GM19193 (cell line): ENCODE measurements around the gene TMEM131L.

Source experiments
- POLR2A ChIP-seq: IDR thresholded peaks from 4 replicates; pipeline ENCODE4 v1.6.1; 2011; ENCODE audit not compliant: insufficient read depth, insufficient read length; ENCODE audit errors: extremely low read depth

The TMEM131L gene

DNA sequence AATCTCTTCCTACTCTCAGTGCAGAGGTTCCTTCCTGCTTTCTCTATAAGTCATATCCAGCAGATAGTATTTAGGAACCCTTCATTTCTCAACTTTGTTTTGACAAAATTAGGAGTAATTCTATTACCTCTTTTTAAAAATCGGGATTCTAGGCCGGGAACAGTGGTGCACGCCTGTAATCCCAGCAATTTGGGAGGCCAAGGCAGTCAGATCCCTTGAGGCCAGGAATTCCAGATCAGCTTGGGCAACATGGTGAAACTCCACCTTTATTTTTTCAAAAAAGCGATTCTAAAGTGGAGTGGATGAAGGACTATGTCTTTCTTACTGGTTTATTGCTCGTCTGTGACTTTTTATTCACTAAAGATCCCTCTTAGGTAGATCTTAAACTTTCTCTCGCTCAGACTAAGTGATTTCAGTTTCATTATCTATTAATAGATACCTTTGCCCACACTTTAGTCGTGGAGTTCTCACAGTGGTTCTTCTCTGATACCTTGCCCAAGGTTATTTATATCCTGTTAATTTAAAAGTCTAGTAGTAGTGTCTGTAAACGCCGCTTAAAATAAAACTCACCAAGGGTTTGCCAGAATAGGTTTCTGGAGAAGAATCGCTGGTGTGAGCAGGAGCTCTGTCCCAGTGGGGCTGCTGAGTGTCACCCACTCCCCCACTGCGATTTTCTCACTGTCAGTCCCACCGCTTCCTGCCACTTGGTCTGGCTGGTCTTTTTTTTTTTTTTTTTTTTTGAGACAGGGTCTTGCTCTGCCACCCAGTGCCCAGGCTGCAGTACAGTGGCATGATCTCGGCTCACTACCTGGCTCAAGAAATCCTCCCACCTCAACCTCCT, 27.0 kb upstream of the TMEM131L start:
- no peak for TF ChIP-seq POLR2A

DNA sequence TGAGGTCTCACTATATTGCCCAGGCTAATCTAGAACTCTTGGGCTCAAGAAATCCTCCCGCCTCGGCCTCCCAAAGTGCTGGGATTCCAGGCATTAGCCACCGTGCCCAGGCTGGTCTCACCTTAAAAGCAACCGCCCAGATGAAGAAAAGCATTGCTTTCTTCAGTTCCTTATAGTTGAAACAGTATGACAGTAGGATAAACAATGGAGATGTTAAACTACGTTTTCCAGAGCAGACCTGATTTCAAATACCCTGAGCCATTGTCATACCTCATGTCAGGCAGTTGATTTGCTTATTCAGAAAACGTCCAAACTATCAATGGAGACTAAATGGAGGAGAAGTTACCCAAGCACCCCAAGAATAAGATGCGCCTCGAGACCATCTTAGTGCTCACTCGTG, 26.3 kb upstream of the TMEM131L start:
- no peak for TF ChIP-seq POLR2A

DNA sequence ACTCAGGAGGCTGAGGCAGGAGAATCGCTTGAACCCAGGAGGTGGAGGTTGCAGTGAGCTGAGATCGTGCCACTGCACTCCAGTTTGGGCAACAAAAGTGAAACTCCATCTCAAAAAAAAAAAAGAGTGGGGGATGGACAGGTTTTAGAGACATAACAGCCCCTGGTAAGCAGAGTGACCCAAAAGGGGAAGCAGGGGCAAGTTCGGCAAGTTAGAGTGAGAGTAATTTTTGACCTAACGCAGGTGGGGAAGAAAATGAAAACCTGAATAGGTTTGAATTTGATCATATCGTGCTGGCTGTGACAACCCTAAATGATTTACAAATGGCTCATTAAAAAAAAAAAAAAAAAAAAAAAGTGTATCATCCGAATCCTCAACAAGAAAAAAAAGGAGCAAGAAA, 25.7 kb upstream of the TMEM131L start:
- no peak for TF ChIP-seq POLR2A

DNA sequence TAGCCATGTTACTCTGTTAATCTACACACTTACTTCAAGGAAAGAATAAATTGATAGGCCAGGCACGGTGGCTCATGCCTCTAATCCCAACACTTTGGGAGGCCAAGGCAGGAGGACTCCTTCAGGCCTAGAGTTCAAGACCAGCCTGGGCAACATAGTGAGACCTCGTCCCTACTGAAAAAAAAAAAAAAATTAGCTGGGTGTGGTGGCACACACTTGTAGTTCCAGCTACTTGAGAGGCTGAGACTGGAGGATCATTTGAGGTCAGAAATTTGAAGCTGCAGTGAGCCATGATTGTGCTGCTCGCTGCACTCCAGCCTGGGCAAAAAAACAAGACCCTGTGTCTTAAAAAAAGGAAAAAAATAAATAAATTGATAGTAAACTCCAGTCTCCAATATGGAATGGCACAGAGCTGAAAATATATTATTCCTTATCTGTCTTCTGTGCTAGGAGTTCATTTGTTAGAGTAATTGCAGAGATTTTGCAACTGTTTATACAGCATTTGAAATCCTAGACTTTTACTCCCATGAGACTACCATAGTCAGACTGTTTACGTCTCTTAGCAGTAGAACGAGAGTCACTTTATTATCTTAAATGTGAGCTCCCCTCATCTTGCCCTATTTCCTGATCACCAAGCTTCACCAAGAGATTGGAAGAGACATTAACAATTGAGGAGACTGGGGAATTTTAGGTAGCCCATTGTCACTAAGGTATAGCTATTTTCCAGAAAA, 18.8 kb upstream of the TMEM131L start:
- no peak for TF ChIP-seq POLR2A

DNA sequence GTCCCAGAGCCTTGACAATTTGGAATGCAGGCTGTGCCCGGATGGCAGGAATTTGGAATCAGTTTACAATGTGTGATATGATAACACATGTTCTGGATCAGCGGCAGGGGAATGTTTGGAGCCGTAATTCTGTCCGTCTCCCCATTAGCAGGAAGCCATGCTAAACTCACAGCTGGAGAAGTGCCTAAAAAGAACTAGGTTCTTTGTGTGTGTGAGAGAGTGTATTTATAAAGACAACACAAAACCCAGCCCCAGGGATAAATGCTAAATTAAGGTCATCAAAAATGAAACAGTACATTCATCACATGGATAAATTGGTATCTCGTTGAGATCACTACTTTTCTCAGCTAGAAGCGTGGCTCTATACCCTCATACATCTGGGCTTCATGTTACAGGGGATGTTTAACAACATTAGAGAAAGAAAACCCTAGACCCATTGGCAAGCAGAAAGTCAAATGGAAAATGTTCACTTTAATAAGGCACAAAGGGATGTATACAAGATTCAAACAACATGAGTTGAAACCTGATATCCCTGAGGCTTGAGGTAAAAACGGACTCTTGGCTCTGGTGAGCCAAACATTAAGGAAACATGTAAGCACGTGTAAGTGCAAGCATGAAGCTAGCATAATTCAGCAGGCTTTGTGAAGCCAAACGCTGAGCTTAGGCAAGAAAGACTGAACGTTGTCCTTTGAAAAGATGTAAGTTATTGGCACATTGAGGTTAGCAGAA, 18.0 kb upstream of the TMEM131L start:
- TF ChIP-seq POLR2A: no peak

DNA sequence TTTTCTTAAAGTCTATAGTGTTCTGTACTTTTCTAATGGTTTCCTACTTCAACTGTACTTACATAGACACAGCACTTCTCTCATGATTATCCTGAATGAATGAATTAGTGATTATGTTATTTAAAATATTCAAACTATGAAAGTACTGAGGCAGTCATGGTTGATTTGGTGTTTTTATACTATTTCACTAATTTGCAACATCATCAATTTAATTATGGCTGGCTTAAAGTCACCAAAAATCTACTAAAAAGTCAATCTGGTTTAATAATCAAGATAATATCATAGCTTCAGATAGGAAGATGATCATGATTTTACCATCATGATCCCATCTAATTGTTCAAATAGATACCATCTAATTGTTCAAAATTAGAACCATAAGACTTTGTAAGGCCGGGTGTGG, 16.8 kb upstream of the TMEM131L start:
- TF ChIP-seq POLR2A: no peak

DNA sequence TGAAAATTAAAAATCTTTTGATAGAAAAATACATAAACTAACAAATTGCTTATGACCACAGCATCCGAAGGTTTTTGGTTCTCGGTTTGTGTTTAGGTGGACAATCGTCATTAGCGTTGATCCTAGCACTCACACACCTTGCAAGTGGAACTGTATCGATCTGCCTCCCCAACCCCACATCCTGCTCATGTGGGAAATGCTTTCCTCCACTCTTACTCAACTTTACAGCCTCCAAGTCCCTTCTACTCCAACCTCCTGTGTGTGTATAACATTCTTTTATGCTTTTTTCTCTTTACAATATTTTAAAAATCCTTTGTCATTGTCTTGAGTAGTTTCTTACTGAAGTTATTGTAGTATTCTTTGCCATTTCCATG, 15.6 kb upstream of the TMEM131L start:
- no peak for TF ChIP-seq POLR2A

DNA sequence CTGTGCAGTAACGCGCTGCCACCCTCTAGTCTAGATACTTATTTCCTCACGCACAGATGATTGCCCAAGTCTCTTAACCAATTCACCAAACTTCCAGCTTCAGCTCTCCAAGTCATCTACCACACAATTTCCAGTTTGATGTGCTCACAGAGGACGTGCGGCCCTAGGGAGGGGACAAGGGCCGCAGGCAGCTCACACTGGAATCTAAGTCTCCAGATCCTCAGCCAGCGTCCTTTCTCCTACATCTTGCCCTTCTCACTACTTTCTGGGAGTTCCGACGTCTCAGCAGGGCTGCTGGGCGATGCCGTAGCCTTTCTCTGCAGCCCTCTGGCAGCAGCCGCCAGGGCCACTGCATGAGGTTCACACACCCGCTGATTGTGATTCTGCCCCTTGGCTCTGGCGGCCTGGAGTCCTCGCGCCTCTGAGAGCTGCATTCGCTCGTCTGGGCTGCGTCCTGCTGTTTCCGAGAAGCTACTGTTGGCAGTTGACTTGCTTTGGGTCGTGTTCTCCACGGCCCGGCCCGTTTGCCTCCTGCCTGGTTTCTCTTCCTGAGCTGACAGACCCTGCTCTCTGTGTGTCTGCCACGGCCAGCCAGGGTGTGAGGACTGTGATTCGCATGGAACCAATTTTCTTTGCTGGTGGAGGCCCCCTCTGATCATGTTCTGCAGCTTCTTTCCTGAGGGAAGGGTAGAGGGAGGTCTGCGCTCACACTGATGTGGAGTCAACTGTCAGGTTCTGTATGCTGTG, 14.1 kb upstream of the TMEM131L start:
- no peak for TF ChIP-seq POLR2A

DNA sequence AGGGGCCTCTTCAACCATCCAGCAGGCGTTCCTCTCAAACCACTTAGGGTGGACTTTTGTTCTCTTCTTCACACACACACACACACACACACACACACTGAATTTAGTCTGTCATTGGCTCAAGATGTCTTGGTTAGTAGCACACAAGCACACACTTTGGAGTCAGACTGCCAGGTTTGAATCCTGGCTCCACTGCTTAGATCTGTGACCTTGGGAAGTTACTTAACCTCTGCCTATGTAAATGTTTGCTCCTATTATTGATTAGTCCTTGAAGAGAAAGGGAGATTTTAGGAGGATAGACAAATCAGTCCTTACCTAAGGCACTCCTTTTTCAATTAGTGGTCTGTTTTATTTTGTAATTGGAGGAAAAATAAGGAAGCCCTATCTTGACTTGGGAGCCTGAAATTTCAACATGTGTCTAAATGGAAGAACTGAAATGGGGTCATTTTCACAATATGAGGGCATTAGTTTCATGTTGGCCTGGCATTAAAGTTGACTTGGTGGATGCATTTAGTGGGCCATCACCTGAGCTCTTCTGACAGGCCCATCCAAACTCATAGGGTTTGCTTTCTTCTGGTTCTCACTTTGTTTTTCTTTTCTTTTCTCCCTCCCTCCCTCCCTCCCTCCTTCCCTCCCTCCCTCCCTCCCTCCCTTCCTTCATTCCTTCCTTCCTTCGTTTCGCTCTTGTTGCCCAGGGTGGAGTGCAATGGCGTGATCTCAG, 13.3 kb upstream of the TMEM131L start:
- TF ChIP-seq POLR2A: no peak

DNA sequence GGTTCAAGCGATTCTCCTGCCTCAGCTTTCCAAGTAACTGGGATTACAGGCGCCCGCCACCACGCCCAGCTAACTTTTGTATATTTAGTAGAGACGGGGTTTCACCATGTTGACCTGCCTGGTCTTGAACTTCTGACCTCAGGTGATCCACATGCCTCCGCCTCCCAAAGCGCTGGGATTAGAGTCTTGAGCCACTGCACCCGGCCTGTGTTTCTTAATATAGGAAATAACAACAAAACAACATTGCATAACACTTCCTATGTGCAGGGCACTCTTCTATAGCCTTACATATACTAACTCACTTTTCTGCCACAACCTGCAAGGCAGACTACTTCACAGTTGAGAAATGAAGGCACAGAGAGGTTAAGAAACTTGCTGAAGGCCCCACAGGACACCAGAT, 12.8 kb upstream of the TMEM131L start:
- TF ChIP-seq POLR2A: no peak

DNA sequence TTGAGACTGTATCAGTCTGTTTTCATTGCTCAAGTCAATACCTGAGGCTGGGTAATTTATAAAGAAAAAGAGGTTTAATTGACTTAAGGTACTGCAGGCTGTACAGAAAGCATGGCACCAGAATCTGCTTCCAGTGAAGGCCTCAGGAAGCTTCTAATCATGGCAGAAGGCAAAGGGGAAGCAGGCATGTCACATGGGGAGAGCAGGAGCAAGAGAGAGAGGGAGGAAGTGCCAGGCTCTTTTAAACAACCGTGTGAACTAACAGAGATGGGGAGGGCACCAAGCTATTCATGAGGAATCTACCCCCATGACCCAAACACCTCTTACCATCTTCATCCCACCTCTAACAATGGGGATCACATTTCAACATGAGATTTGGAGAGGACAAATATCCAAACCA, 7.2 kb upstream of the TMEM131L start:
- TF ChIP-seq POLR2A: no peak

DNA sequence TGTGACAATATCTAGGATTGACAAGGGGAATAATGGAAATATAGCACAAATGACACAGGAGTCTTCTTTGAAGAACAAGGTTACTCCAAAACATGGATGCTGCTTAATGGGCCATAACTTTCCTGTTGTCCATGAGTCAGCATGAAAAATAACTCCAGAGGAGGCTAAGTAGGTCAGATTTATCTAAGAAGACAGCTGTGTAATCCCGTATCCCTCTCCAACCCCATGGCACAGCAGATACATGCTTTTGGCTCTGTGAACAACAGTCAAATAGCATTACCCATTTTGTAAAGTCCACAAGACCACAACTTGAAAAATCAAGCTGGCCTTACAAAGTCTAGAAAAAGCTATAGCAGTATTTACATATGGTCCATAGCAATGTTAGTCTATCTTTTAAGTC, 2.1 kb upstream of the TMEM131L start:
- no peak for TF ChIP-seq POLR2A

DNA sequence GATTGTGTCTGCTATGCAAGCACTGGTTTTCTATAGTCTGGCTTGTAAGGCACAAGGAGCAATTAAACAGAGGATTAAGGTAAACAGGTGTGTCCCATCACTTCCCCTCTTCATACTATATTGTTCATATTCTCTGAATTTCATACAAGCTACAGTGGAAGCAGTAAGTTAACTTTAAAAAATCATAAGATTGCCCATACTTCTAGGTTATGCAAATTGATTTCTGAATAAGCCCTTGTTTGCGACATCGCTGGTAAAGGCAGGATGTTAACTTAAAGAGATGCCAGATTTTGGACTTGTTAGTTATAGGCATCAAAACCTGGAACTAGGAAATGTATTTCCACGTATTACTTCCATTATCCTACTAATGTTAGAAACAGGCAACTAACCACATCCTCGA, 1.0 kb upstream of the TMEM131L start:
- TF ChIP-seq POLR2A: no peak

DNA sequence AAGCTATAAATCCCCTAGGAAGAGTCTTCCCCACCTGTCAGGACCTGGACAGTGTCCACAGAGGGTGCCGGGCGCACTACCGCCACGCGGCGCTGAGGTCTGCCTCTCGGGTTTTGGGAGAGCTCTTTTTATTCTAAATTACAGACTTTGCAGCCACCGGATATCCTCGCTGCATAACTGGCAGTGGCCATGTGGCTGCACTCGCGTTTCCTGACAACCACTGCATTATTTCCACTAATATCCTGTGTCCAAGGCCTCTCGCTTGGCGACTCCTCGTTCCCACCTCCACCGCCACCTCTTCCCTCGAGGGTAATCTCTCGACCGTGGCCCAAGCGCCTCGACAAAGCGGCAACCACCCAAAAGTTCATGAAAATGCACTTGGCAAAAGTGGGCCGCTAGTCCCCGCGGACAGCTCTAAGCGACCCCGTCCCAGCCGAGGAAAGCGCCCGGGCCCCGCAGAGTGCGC, 512 bp upstream of the TMEM131L start:
- TF ChIP-seq POLR2A: no peak
